ENCODE data around the gene OR2H2. TPM values are rescaled to one million over a fixed set of nuclear protein-coding genes. Genes with fewer than 3 reads are reported as not detected.

OR2H2 gene
- total and polyA plus RNA-seq, 8 donors, result 0.10 to 0.30 (median 0.14) TPM; not detected in 2

DNA sequence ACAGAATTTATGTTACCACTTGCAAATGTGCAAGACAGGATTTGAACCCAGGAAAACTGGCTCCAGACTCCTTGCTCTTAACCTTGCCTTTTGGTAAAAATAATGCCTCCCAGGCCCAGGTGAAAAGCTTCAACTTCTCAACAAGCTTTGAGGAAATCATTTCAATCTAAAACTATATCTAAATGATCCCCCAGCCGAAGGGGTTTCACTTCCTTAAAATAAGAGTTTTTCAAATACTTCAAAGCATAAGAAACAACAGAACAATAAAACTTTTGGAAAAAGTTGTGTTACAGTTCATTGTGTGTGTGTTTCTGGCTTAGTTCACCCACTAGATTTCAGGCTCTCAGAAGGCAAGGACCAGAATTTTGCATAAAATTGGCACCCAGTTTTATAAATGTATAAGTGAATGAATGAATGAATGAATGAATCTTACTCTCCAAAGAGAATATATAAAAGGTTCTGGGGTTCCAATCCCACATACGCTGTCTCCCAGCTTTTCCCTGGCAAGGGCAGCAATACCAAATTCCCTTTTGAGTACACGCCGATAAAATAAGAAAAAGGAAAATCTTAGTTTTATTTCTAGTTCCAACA lies 5.4 kb downstream of the OR2H2 start:
- Histone ChIP-seq H3K36me3 (no peaks in the 10 kb centered on the region), H3K4me1 (no peaks in the 10 kb centered on the region), H3K27me3 (peaks cover 5 to 33% of the 10 kb centered on the region in 2 donors), H3K9me3 (no peaks in the 10 kb centered on the region), H3K4me3 (no peak overlapping the region), H3K27ac (no peak overlapping the region)
- TF ChIP-seq, protein P1, sequence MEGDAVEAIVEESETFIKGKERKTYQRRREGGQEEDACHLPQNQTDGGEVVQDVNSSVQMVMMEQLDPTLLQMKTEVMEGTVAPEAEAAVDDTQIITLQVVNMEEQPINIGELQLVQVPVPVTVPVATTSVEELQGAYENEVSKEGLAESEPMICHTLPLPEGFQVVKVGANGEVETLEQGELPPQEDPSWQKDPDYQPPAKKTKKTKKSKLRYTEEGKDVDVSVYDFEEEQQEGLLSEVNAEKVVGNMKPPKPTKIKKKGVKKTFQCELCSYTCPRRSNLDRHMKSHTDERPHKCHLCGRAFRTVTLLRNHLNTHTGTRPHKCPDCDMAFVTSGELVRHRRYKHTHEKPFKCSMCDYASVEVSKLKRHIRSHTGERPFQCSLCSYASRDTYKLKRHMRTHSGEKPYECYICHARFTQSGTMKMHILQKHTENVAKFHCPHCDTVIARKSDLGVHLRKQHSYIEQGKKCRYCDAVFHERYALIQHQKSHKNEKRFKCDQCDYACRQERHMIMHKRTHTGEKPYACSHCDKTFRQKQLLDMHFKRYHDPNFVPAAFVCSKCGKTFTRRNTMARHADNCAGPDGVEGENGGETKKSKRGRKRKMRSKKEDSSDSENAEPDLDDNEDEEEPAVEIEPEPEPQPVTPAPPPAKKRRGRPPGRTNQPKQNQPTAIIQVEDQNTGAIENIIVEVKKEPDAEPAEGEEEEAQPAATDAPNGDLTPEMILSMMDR (IDR thresholded peaks at IDR 0.05), result no peak
- DNase-seq (no peak), ATAC-seq (no peak)
- intact Hi-C loops (cut with DNase I), result no loop called here

GRCh38 chr6:29591677-29592076 lies 6.8 kb downstream of the OR2H2 start:
- ATAC-seq, result no peak
- H3K36me3 ChIP-seq, result no peaks in the 10 kb centered on the region
- TF ChIP-seq, protein P1 (IDR thresholded peaks at IDR 0.05), result no peak
- H3K4me3 ChIP-seq, result no peak overlapping the region
- DNase-seq, result no peak
- H3K9me3 ChIP-seq, result no peaks in the 10 kb centered on the region
- intact Hi-C loops (cut with DNase I), result no loop called here
- H3K27me3 ChIP-seq, result peaks cover 5 to 33% of the 10 kb centered on the region in 2 donors
- H3K4me1 ChIP-seq, result no peaks in the 10 kb centered on the region
- no peak overlapping the region for H3K27ac ChIP-seq

- Histone ChIP-seq H3K4me3 (no peak overlapping the region), H3K27me3 (peaks cover 3 to 33% of the 10 kb centered on the region in 2 donors), H3K27ac (no peak overlapping the region), H3K4me1 (no peaks in the 10 kb centered on the region), H3K36me3 (no peaks in the 10 kb centered on the region), H3K9me3 (no peaks in the 10 kb centered on the region)
- DNase-seq (no peak), ATAC-seq (no peak)
- TF ChIP-seq, protein P1 (IDR thresholded peaks at IDR 0.05), result no peak
- intact Hi-C loops (cut with DNase I), result no loop called here
Observed at GRCh38 chr6:29593199-29593855, 8.4 kb downstream of the OR2H2 start.

GRCh38 chr6:29596381-29596900 lies 11.5 kb downstream of the OR2H2 start:
- TF ChIP-seq, protein P1 (IDR thresholded peaks at IDR 0.05), result no peak
- Histone ChIP-seq H3K4me1 (no peaks in the 10 kb centered on the region), H3K36me3 (peaks cover 0 to 19% of the 10 kb centered on the region in 2 donors), H3K27ac (no peak overlapping the region), H3K4me3 (no peak overlapping the region), H3K9me3 (no peaks in the 10 kb centered on the region), H3K27me3 (peaks cover 3 to 25% of the 10 kb centered on the region in 2 donors)
- DNase-seq (no peak), ATAC-seq (no peak)
- intact Hi-C loops (cut with DNase I), result no loop called here

DNA sequence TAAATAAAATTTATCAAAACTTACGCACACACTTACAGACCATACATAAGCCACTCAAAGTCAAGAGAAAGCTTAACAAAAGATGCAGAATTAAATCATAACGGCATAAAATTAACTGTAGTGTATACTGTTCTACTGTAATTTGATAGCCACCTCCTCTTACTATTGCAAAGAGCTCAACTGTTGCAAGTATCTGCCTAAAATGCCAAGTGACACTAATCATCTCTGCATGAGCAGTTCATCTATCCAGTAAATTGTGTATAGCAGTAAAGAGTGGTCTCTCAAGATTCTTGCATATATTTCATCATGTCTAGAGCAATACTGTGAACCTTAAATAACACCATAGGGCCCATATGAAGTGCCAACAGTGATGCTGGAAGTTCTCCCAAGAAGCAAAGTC lies 12.3 kb downstream of the OR2H2 start:
- TF ChIP-seq, protein P1 (IDR thresholded peaks at IDR 0.05), result no peak
- DNase-seq, result no peak
- H3K27me3 ChIP-seq, result peaks cover 3 to 19% of the 10 kb centered on the region in 2 donors
- no peak overlapping the region for H3K27ac ChIP-seq
- H3K36me3 ChIP-seq, result peaks cover 0 to 27% of the 10 kb centered on the region in 2 donors
- no peaks in the 10 kb centered on the region for H3K9me3 ChIP-seq
- no peak for ATAC-seq
- intact Hi-C loops (cut with DNase I), result no loop called here
- no peaks in the 10 kb centered on the region for H3K4me1 ChIP-seq
- no peak overlapping the region for H3K4me3 ChIP-seq
